ENCODE measurements around the gene PRKN.
"Not testable (repeated sequence)": the region's sequence is repeated elsewhere in the genome, so short reads cannot be mapped to it uniquely, and the experiment has no call there.

PRKN gene

DNA sequence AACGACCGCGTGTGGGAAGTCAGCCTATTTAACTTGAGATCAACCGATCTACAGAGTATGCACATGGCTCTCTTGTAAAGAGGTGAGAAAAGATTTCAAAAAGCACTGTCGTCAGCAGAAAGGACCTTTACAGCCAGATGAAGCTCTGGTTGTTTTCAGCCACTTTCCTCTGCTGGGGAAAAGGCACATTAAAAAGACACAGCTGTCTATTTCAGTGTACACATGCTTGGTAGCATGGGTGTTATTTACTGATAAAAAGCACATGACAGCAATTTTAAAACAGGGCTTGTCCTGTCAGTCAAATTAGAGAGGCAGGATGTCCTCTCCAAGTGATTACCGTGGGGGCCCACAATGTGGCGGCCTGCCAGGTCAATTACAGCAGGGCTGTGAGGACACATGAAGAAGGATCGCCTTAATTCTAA is 188.9 kb downstream of the PRKN start:
- TF ChIP-seq ZFX (IDR thresholded peaks at IDR 0.05; ENCODE audit: borderline replicate concordance) (no peak), CTCF (IDR thresholded peaks at IDR 0.05) (no peak)
- H3K27ac ChIP-seq, result no peak overlapping the region

DNA sequence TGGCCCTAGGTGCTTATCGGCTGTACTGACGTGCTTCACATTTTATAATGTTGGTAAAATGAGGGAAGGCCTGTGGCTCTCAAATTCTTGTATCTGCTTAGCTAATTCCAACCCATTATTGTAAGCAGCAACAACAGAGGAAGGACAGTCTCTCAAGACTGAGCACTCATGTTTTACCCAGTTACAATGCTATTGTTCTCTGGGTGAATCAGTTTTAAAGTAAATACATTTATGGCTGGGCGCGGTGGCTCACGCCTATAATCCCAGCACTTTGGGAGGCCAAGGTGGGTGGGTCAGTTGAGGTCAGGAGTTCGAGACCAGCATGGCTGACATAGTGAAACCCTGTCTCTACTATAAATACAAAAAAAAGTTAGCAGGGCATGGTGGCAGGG is 194.6 kb downstream of the PRKN start:
- H3K27ac ChIP-seq, result no peak overlapping the region
- no peak for TF ChIP-seq ZFX (IDR thresholded peaks at IDR 0.05; ENCODE audit: borderline replicate concordance)
- TF ChIP-seq CTCF (IDR thresholded peaks at IDR 0.05), result no peak

DNA sequence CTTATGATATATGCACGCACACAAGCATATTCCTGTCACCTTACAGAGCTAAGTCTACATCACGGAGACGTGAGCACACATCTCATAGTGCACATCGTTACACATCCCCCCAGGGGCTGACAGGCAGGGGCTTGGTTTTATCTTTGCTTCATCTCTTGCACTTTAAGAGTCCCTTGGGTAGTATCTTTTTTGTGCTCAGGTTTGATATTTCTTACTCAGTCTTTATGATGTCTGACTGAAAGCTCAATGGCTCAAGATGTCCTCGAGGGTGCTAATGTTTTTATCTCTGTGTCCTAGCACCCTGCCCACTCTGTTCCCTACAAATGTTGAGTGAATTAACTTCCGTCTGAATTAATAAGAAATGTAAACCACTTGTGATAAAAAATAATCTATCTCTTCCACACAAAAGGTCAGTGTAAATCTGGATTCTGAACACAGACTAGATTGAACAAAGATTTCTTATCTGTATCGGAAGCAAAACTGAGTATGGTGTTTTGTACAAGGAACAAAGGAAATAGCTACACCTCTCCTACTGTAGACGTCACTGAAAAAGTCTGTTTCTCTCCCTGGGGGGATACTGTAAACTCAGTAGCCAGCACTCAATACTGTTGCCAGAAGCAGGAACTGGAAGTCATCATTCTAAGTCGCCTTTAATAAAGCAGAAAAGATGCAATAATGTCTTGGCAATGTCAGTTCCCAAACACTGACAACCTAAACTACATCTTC is 195.1 kb downstream of the PRKN start:
- no peak overlapping the region for H3K27ac ChIP-seq
- TF ChIP-seq CTCF (IDR thresholded peaks at IDR 0.05) (no peak), ZFX (IDR thresholded peaks at IDR 0.05; ENCODE audit: borderline replicate concordance) (no peak)

- not testable (repeated sequence) for H3K27ac ChIP-seq
These were observed 196.2 kb downstream of the PRKN start for GRCh38 chr6:162531391-162531790.

- no peak overlapping the region for H3K27ac ChIP-seq
- TF ChIP-seq ZFX (IDR thresholded peaks at IDR 0.05; ENCODE audit: borderline replicate concordance), result no peak
- TF ChIP-seq CTCF (IDR thresholded peaks at IDR 0.05), result no peak
These were observed 199.0 kb downstream of the PRKN start for GRCh38 chr6:162528538-162528937.

DNA sequence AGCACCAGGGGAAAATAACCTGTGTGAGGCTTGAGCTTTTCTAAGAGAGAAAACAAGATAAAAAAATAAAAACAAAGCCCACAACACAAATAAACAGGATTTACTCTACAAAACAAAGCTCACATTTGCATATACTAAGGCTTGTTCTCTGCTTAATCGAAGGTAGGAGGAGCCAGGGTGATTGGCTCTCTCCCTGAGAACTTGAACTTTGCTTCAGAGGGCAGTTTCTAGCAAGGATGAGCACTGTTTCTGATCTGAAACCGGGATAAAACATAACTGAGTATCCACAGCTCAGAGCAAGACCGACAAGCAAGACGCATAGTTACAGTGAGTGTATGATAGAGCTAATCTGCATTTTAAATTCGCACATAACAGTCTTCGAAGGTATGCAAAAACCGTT is 200.6 kb downstream of the PRKN start:
- no peak overlapping the region for H3K27ac ChIP-seq
- no peak for TF ChIP-seq CTCF (IDR thresholded peaks at IDR 0.05)
- TF ChIP-seq ZFX (IDR thresholded peaks at IDR 0.05; ENCODE audit: borderline replicate concordance), result no peak

DNA sequence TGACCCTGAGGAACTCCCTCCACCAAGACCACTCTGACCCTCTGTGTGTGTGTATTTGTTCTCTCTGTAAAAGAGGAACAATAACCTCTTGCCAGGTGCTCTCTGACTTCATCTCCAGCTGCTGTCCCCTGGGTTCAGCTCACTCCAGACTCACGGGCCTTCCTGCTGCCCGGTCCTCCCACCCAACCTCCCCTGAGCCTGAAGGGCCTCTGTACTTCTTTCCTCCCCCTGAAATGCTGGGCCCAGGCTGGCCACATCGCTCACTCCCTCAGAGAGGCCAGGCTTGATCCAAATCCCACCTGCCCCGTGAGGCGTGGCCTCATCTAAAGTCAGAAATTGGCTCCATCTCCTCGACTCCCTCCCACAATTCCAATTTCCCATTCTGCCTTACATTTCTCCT is 202.4 kb downstream of the PRKN start:
- no peak overlapping the region for H3K27ac ChIP-seq
- TF ChIP-seq ZFX (IDR thresholded peaks at IDR 0.05; ENCODE audit: borderline replicate concordance) (no peak), CTCF (IDR thresholded peaks at IDR 0.05) (no peak)

- H3K27ac ChIP-seq, result no peak overlapping the region
- no peak for TF ChIP-seq CTCF (IDR thresholded peaks at IDR 0.05)
- TF ChIP-seq ZFX (IDR thresholded peaks at IDR 0.05; ENCODE audit: borderline replicate concordance), result no peak
These were observed 214.8 kb downstream of the PRKN start for GRCh38 chr6:162512744-162513143.

Data from 22Rv1 (cell line).